HG03139 (cell line): ENCODE data around the gene ZNF407.

Source experiments
- ATAC-seq: cut with Tn5 transposase; IDR thresholded peaks from one replicate; pipeline ENCODE4 v1.9.1; 2021; ENCODE audit not compliant: unreplicated experiment

Gene ZNF407

DNA sequence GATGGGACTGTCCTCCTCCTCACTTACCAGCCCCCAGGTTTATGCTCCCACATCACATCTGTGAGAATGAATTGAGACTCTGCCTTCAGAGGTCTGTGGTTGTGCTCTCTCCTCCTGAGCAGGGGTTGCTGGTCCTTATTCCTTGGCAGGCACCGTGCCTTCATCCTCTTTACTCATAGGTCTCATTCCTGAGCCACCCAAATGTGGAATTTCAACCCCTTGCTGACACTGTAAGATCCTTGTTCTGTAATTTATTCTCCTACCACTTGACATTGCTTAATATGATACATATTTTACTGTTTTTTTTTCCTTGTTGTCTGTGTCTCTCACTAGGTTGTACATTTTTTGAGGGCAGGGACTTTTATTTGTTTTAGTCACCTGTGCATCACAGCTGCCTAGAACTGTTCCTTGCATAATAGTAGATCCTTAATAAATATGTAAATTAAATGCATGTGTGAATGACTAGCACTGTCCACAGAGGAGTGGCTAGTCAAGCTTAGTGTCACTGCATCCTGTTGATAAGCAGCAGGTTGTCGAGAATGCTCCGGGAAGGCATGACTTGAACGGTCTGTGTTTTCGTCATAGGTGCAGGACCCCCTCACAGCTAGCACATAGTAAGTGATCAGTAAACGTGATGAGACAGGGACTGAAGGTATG, 180.6 kb downstream of the ZNF407 start:
- no peak for ATAC-seq

DNA sequence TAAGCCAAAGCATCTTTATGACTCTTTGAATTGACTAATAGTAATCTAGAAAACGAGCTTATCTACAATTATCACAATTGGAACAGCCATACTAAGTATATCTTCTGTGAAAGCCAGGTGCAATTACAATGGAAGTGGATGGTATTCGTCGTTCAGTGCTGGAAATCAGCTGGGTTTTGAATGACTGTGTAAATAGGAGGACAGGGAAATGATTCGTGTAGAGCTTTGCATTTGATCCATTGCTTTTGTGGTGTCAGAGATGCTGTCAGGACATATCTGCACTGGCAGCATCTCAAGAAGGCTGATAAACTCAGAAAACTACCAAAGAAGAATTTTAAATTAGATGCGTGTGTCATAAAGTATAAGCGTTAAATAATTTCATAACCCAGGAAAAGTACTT, 187.1 kb downstream of the ZNF407 start:
- ATAC-seq: no peak

DNA sequence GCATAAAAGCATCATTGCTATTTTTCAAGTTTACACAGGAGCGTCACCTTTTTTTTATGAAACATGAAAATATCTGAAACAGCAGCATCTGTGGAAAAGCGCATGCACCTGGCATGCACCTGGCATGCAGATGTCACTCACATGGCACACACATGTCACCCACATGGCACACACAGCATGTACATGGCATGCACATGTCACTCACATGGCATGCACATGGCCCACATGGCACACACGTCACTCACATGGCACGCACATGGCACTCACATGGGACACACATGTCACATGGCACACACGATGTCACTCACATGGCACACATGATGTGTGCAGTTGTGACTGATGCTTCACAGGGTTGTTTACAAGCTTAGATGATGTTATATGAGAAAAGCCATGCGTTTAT, 188.0 kb downstream of the ZNF407 start:
- no peak for ATAC-seq

DNA sequence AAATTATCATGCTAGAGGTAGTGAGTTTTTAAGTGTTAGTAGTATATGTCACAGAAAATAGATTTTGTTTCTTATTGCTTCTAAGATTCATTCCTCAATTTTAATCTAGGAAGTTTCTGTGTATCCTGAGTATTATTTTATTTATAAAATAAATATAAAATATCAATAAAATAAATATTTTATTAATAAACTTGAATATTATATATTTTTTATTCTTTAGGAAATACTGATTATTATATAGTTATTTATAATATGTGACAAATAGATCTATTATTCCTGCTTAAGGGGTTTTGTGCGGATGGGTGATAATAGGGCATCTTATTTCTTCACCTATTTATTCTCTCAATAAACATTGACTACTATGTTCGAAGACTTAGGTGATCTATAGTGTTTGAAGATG, 191.0 kb downstream of the ZNF407 start:
- ATAC-seq: no peak

DNA sequence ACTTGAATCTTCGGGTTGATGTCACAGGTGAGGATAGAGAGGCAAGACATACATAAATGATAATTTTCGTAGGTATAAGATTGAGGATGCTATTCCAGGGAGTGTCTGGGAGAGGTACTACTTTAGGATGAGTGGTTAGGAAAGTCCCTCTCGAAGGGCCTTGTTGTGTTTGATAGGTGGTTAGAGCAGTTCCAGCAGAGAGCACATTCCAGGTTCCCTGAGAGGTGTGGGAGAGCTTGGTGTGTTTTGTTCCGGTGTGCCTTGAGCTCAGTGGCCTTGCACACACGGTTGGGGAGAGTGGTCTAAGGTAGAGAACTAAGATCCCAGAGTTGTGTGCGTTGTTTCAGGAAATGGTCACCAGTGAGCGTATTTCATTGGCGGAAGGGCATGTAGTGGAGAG, 191.4 kb downstream of the ZNF407 start:
- ATAC-seq: no peak

DNA sequence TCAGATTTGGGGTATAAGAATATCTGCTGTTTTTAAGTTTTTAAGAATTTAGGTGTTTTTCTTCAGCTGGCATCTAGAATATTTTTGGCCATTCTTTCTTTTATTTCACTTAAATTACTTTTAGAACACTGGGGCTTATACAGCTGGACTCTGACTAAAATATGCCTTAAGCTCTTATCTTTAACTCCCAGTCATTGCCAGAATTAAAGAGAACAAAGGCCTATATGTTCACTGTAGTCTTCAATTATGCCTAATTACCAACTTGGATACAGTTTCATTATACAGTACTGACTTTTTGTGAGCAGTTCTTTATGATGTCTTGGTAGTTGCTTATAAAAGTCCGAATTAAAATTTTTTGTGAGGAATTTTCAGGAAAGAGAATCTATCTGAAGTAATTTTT, 192.8 kb downstream of the ZNF407 start:
- no peak for ATAC-seq

DNA sequence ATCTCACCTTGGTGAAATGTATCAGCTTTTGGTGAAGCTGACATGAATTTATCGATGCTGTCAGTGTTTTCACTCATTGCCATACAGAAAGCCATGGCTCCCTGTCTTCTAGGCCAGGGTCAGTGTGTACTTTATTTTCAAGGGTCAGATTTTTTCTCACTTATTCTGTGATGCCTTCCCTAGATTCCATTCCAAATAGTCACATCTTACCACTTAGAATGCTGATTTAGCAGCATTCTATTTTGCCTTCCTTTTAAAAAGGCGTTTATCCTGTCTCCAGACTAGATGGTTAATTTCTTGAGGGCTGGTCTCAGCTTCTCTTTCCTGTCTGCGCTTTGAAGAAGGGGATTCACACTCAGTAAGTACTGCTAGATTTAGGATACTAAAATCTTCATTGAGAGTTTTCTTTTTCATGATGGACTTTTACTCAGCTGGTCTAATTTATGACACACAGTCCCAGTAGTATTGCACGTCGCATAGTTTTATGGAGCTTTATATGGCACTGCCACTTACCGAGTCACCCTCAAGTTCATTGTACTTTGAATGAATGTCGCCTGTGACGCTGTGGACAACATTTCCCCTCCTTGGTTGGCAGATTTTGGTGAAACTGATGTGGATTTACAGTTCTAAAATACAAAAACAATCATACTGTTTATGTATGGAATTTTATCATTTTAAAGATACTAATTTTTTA, 194.0 kb downstream of the ZNF407 start:
- no peak for ATAC-seq

DNA sequence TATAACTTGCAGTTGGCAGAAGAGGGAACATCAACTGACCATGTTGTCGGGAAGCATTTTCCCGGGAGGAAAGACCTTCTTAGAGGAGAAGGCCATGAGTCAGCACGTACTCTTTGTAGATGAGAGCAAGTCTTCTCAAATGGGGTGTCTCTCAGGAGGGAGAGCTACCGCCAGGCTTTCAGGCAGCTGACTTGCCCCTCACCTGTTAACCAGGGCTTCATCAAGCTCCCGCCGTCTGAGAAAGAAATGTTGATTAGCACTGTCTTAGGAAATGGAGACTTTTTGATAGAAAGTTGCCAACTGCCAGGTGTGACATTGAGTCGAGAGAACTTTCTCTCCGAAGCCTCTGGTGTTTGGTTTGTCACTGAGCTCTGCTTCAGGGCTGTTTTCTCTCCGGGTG, 196.1 kb downstream of the ZNF407 start:
- ATAC-seq: no peak

DNA sequence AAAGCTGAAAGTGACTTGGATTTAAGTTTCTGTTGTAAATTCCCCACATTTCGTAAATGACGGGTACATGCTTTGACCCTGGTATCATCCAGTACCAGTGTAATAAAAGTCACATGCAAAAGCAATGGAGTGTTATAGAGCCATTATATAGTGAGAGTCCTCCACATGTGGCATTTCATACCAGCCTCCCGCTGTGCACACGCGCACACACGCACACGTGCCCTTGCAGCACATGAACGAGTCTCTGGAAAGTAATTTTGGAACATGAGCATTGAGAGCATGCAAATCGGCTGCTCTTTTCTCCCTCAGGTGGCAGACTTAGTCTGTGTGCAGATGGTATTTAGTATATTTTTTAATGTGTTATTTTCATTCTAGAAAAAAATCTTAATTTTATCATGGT, 198.1 kb downstream of the ZNF407 start:
- ATAC-seq: no peak

DNA sequence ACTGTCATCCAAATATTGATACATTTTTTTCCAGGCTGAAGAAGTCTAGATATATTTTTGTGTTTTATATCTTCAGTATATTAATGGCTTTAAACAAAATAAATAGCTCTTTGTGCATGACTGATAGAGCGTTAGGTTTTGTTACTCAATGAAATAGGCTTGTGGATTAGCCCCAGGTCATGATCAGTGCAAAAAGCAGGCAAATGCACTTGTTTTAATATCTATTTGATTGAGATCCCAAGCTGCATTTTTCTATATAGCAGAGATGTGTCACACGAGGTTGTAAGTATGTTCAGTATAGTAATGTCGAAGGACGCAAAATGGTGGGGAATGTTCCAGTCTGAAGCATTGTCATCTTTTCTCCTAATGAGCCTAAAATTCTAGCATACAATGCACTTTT, 198.5 kb downstream of the ZNF407 start:
- ATAC-seq: no peak

DNA sequence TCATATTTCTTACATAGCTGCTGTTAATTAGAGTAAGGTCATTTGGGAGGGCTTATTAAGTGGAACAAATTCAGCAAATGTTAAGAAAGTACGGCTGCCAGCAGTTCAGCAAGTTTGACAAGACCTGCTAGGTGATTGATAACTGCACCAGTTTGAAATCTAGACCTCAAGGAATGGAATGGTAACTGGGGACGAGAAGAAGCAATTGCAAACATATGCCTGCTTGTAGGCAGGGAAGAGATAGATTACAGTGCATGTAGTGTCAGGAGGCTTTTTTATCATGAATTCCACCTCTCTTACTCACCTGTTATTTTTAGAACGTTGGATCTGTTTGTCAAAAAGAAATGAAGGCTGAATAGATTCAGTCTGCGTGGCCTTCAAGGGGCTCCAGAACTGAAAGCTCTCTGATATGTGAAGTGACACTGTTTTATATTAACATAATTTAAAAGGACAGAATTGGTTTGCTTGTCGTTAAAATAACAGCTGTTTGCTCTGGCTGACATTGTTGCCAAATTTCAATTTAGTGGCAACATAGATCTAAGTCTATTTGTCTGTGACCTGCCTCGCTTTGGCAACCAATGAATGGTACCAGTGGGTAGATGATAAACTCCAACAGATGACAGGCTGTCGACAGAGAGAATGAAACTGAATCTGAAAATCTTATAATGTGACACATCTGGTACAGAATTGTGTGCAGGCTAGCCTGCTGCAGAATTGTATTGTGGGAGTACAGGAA, 199.3 kb downstream of the ZNF407 start:
- peak; percentile 98 for ATAC-seq

DNA sequence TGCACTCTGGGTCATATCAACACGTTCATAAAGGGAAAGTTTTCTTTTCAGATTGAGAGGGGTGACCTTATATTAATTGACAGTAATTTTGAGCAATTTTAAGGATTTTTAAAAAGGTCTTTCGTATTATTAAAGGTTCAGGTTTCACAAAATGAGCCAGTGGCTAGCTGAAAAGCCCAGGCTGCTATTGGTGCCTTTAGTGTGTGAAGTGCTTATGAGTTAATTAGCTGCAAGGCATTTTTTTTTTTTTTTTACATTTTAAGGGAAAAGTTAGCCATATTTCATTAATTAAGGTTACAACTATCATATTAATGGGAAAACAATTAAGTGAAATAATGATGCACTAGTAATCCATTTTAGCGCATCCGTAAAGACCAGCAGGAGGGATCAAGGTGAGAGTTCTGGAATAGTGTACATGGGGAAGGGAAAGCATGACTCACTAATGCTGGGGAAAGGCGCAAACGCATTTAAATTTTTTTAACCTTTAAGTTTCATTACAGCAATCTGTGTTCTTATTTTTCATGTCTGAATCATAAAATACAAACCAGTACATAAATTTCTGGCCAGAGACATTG, 200.0 kb downstream of the ZNF407 start:
- peak; percentile 41 for ATAC-seq

DNA sequence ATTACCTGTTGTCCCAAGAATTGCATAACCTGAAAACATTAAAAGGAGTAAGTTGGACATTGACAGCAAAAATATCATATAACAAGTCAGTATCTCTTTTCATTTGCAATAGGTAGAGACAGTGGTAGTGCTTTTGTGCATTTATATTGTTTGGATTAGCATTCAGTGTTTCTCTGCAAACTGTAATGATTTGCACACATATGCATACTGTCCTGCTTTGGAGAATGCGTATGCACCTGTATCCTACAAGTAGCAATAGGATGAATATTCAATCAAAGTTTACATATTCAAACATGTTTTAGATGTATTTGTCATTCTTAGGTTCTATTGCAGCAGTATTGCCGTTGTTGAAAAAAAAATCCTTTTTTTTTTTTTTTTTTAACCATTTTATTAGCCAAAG, 201.9 kb downstream of the ZNF407 start:
- ATAC-seq: no peak

DNA sequence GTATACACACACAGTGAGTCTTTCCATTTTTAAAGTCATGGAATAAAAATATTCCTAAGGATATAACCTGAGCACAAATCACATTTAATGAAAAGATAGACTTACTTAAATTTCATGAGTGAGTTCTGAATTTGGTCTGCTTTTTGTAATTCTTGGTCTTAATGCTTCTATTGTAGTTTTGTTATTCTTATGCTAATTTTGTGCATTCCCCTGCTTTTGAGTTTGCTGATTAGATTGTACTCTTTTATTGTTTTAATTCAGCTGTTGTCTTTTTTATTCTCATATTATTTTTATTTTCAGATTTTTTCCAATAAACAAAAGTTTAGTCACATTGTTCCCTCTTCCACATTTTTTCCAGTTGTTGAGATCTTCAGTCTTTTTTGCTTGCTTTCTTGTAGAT, 202.4 kb downstream of the ZNF407 start:
- ATAC-seq: no peak

DNA sequence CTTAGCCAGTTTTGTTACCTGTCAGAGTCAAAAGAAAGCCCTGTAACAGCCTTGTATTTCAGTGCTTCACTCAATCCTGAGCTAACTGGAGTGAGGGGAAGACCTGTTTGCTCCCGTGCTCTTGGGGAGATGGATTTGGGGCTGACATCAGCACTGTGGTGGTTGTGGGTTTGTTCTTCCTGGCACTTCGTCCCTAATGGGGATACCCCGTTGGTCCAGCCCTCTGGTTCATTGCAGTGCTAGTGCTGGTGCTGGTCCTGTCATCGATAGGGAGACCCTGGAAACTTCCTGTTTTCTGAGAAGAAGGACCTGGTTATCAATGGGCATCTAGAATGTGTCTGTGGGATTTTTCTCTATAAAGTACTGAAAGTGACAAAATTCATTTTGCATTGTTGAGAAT, 205.4 kb downstream of the ZNF407 start:
- ATAC-seq: no peak

DNA sequence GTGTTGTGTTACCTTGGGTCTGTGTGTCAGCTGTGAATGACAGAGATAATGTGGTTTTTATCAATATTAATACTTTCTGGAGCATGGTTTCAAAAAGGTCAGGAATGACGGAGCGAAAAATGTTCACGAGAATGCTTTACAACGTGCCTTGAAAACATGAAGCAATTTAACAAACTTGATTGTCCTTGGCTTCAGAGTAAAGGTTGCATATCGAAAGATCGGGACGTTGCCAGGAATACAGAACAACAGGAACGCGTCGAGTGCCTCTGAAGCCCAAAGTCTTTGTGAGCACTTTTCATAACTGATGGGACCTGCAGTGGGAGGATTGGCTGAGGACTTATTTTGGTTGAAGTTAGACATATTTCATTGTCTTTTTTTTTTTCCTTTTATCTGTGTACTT, 206.1 kb downstream of the ZNF407 start:
- ATAC-seq: no peak

DNA sequence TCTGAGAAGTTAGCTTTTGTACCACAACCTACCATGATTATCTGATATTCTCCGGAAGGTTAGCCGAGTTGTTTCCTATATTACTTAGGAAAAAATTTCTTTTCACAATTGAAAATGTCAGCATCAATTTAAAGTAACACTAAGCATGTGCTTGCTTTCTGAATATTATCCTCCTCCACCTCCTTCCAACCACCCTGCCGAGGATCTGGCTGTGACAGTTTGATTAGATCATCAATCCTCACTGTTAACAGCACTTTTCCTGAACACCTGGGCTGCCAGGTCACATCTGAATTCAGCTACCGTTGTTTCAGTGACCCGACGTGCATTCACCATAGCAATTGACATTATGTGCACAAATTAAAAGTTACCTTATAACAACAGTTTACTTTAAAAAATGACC, 207.0 kb downstream of the ZNF407 start:
- ATAC-seq: no peak

DNA sequence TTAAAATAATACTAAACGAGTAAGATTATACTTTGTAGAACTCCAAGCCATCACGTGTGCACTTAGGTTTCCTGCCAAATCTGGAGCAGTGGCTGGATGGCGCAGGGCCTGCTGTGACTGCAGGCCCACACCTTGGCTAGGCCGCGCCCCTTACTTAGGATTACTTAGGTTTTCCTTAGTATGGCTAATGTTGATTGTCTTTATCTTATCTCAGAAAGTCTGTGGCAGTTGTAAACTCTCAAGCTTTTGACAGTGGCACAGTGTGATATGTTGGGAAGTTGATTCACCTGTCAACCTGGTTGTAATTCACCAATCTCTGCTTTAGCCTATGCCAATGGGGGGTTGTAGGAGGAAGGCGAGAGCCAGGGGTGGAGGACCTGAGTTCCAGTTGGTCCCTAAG, 208.4 kb downstream of the ZNF407 start:
- no peak for ATAC-seq

DNA sequence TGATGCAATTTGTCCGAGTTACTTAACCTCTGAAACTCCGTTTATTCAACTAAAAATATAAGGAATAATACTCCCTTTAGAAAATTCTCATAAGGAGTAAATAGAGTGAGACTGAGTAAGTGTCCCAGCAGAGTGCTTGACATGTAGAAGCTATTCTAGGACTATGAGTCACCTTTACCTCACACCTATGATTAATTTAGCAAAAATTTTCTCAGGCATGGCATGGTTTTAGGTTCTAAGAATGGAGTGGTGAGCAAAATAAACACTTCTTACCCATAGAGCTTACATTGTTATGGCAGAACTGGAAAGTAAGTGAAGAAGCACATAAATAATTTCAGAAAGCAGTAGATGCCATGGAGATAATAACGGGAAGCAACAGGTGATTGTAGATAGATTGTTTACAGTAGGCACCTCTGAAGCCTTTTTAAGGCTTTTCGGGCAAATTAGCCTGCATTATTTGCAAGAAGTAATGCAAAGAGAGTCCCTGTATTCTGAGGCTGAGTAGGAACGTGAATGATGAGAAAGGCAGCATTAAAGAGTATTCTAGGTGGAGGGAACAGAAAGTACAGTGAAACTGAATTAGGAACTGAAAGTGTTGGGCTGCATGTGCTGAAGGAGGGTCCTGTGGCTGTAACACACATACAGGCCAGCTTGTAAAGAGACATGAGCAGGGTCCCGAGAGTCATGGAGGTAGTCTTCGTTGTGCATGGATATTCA, 209.2 kb downstream of the ZNF407 start:
- ATAC-seq: peak; percentile 99

DNA sequence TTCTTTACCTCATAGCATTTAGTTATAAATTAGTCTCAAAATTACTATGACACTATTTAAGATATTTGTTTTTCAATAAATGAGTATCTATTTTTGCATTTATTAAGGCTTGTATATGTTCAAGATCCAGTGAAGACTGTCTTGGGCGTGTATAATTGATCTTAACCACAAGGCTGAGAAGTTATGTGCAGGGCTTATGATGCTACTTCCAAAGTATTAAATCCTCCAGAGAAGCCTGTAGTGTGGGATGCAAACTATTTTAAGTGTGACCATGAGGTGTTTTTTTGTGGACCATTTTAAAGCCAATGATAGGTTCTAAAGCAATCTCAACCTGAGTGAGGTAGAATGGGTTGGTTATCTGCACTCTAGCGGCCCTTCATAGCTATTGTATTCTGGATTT, 219.9 kb downstream of the ZNF407 start:
- no peak for ATAC-seq

DNA sequence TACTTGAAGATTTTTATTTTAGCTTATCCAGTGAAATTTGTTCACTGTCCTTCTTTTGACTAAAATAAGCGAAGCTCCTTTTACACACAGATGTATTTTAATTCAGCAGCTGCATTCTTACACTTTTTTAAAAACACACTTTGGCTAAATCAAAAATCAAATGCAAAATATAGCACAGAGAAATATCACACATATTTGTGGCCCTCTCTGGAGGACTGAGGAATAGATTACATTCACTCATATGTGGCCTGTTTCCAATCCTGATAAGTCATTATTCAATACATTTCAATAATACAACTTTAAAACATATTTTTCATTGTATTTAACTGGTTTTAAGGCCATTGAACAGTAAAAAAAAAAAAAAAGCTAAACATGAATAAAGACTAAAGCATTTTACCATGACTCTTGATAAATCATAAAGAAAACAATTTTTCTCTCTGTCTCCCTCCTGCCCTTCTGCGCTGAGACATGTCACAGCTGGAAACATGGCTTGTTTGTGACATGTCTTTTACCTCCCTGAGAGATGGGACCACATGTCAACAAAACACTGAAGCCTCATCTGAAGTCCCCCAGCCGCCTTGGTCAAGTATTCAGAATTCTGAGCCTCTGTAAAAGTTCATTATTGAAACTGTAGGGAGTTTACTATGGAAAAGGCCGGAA, 221.0 kb downstream of the ZNF407 start:
- ATAC-seq: no peak
